Lung (tissue), 12 donors: ENCODE measurements around the gene TXNRD2. TPM values are rescaled to one million over a fixed set of nuclear protein-coding genes. Genes with fewer than 3 reads are reported as not detected.

Experiments used
- ATAC-seq: fragments of 200-7000 bp; cut with Tn5 transposase; one replicate; pipeline ENCODE4 v1.9.1; 2020; ENCODE audit warnings: moderate number of reproducible peaks; ENCODE audit not compliant: insufficient read depth, low FRiP score
- DNase-seq, 3 donors: peaks; one replicate each; pipeline ENCODE4 v3.0.0-alpha.2; 2013 to 2017
- H3K27ac ChIP-seq, 2 donors: one replicate each; pipeline ENCODE4 v1.5.1; 2013; ENCODE audit warnings: mild to moderate bottlenecking in 2 of 2, moderate library complexity in 2 of 2, control low read depth in 1 of 2, inconsistent platforms in 1 of 2, low read depth in 1 of 2, low read length in 1 of 2
- H3K27me3 ChIP-seq, 3 donors: one replicate each; pipeline ENCODE4 v1.5.1; 2013; ENCODE audit warnings: low read length in 2 of 3; ENCODE audit not compliant: control insufficient read depth in 3 of 3, insufficient read depth in 3 of 3
- H3K36me3 ChIP-seq, 4 donors: one replicate each; pipeline ENCODE4 v1.5.1; 2013; ENCODE audit warnings: low read length in 4 of 4, mild to moderate bottlenecking in 1 of 4, moderate library complexity in 1 of 4; ENCODE audit not compliant: control insufficient read depth in 4 of 4, insufficient read depth in 4 of 4
- H3K4me1 ChIP-seq, 5 donors: one replicate each; pipeline ENCODE4 v1.5.1; 2013; ENCODE audit warnings: low read length in 5 of 5, mild to moderate bottlenecking in 2 of 5, moderate library complexity in 1 of 5; ENCODE audit not compliant: control insufficient read depth in 5 of 5, insufficient read depth in 5 of 5
- H3K4me3 ChIP-seq: one replicate; pipeline ENCODE4 v1.5.1; 2013; ENCODE audit warnings: mild to moderate bottlenecking, control low read depth, moderate library complexity
- H3K9ac ChIP-seq, 2 donors: one replicate each; pipeline ENCODE4 v1.5.1; 2013; ENCODE audit warnings: low read length in 2 of 2, control low read depth in 1 of 2; ENCODE audit not compliant: insufficient read depth in 1 of 2
- H3K9me3 ChIP-seq, 4 donors: one replicate each; pipeline ENCODE4 v1.5.1; 2013; ENCODE audit warnings: low read length in 3 of 4, mild to moderate bottlenecking in 1 of 4, moderate library complexity in 1 of 4; ENCODE audit not compliant: control insufficient read depth in 4 of 4, insufficient read depth in 3 of 4
- WGBS, 2 donors: extraction: QIAGEN DNeasy Blood & Tissue Kit; methylation state at CpG; one replicate each; pipeline ENCODE4 v1.1.7; 2013; 5-methylcytosine and 5-hydroxymethylcytosine counted together
- polyA plus RNA-seq, 2 donors: library from polyadenylated mRNA; stranded (reverse); fragments of 200-250 nt; gene quantifications; one replicate each; pipeline ENCODE4 v1.2.1, GENCODE V29; 2013
- total RNA-seq, 2 donors: library from RNA; depleted of rRNA in 1 of 2; stranded (reverse); fragments of >200 nt in 1 of 2; gene quantifications; one replicate each; pipeline ENCODE4 v1.2.1, GENCODE V29; 2014 to 2021
- TF ChIP-seq, protein P1 (sequence below): IDR thresholded peaks from 2 replicates; pipeline ENCODE4 v1.5.1; 2012; ENCODE audit warnings: mild to moderate bottlenecking; ENCODE audit errors: control extremely low read depth, extremely low read depth
- donor health status: control.
- donor health status: control.
- donor health status: Bipolar disorder and iron deficiency.
- donor health status: healthy.
- donor health status: DM: yes; HTN: yes; CAD: no.

TXNRD2 gene
- total and polyA plus RNA-seq, 4 donors, result 20.3 to 59.2 (median 32.2) TPM

DNA sequence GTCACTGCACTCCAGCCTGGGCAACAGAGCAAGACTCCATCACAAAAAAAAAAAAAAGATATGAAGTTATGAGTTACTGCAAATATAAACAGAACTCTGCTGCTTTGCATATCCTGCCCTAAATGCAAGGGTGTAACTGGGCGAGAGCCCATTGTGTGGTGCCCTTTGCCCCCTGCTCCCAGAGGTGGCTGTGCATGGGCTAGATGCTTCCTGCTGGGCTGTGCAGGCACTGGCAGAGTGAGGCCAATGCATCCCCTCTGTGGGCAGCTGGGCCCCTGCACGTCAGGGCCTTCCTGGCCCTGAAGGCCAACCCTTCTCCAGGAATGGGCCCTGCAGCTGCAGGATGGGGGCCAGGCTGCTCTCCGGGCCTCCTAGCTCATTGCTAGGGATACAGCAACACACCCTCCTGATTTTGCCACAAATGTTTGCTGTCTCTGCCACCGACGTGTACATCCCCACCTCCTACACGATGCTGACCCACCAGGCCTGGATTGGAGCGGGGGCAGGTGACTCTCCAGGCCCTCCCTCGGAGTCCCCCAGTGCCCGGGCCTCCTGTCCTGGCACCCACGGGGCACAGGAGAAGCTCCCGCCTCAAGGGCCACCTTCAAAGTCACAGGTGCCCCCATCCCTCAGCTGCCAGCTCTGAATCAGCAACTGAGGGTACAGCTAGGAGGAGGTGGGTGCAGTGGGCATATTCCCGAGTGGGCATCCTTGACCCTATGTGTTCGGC, 40.7 kb downstream of the TXNRD2 start:
- WGBS, 2 donors, result 91 to 92% methylated on average over 13 of the region's 13 CpGs
- TF ChIP-seq, protein P1, sequence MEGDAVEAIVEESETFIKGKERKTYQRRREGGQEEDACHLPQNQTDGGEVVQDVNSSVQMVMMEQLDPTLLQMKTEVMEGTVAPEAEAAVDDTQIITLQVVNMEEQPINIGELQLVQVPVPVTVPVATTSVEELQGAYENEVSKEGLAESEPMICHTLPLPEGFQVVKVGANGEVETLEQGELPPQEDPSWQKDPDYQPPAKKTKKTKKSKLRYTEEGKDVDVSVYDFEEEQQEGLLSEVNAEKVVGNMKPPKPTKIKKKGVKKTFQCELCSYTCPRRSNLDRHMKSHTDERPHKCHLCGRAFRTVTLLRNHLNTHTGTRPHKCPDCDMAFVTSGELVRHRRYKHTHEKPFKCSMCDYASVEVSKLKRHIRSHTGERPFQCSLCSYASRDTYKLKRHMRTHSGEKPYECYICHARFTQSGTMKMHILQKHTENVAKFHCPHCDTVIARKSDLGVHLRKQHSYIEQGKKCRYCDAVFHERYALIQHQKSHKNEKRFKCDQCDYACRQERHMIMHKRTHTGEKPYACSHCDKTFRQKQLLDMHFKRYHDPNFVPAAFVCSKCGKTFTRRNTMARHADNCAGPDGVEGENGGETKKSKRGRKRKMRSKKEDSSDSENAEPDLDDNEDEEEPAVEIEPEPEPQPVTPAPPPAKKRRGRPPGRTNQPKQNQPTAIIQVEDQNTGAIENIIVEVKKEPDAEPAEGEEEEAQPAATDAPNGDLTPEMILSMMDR, result no peak
- Histone ChIP-seq H3K9me3 (no peaks in the 10 kb centered on the region), H3K27ac (no peak overlapping the region), H3K36me3 (peaks cover 0 to 34% (median 0%) of the 10 kb centered on the region in 4 donors), H3K4me3 (no peak overlapping the region), H3K4me1 (peaks cover 0 to 19% (median 0%) of the 10 kb centered on the region in 5 donors), H3K27me3 (no peaks in the 10 kb centered on the region), H3K9ac (no peak overlapping the region)
- ATAC-seq (no peak), DNase-seq (no peak)

DNA sequence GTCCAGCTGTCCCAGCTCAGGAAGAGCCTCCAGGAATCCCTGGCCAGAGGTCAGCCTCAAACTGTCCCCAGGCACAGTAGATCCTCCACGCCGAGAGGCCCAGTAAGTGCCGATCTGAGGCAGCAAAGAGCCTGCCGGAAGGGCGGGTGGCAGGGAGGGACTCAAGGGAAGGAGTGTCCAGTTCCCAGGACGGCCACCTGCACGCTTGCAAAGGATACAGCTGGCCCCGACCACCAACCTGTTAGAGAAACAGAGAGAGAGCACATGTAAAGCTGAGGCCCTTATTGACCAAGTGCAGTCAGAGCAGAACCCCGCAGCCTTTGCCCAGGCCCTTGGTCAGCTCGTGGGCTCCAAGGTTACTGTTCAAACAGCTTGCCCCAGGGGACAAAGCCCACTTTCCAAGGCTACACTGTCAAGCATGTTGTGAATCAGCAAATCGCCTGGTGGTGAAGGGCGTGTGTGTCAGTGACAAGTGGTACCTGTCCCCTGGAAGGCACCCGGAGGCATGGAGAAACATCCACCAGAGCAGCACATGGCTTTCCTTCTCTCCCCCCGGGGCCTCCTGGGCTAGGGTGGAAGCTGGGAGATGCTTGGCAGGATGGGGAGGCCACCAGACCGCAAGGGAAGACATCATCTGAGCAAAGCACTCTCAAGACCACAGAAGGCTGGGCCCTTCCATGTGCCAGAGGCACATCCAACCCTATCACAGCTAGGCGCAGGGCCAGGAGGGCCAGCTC, 42.6 kb downstream of the TXNRD2 start:
- Histone ChIP-seq H3K36me3 (peaks cover 0 to 32% (median 0%) of the 10 kb centered on the region in 4 donors), H3K9ac (no peak overlapping the region), H3K27me3 (no peaks in the 10 kb centered on the region), H3K27ac (no peak overlapping the region), H3K9me3 (no peaks in the 10 kb centered on the region), H3K4me3 (no peak overlapping the region), H3K4me1 (peaks cover 0 to 15% (median 0%) of the 10 kb centered on the region in 5 donors)
- 91 to 96% methylated on average over 16 of the region's 16 CpGs for WGBS, 2 donors
- DNase-seq (no peak), ATAC-seq (no peak)
- TF ChIP-seq, protein P1, result no peak

DNA sequence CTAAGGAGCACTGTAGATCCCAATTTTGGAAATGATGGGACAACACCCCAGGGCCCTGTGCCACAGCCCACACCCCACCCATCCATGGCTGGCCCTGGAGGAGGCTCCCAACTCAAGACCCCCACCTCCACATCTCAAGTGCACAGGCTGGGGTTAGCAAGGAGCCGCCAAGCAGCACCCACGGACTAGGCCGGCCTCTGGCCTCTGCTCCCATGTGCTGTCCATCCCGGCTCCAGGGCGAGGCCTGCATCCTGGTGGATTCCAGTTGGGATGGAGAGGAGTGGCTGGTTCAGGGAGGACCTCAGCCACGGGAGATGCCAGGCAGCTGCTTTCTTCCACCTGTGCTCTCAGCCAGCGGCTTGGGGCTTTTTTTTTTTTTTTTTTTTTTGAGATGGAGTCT, 43.5 kb downstream of the TXNRD2 start:
- WGBS, 2 donors, result 95 to 96% methylated on average over 7 of the region's 7 CpGs

More for the DNA sequence above, 43.5 kb downstream of the TXNRD2 start:
- Histone ChIP-seq H3K36me3 (peaks cover 0 to 34% (median 0%) of the 10 kb centered on the region in 4 donors), H3K27ac (no peak overlapping the region), H3K4me1 (peaks cover 0 to 15% (median 0%) of the 10 kb centered on the region in 5 donors), H3K9me3 (no peaks in the 10 kb centered on the region), H3K9ac (no peak overlapping the region), H3K4me3 (no peak overlapping the region), H3K27me3 (no peaks in the 10 kb centered on the region)
- DNase-seq (no peak), ATAC-seq (no peak)
- TF ChIP-seq, protein P1, result no peak
